ENCODE data around the gene SCCPDH. TPM values are rescaled to one million over a fixed set of nuclear protein-coding genes. Genes with fewer than 3 reads are reported as not detected.

The SCCPDH gene
- total and polyA plus RNA-seq, 2 donors (not counting 1 experiment from before 2014, with no cell fraction given) = 1.7 to 6.6 TPM

DNA sequence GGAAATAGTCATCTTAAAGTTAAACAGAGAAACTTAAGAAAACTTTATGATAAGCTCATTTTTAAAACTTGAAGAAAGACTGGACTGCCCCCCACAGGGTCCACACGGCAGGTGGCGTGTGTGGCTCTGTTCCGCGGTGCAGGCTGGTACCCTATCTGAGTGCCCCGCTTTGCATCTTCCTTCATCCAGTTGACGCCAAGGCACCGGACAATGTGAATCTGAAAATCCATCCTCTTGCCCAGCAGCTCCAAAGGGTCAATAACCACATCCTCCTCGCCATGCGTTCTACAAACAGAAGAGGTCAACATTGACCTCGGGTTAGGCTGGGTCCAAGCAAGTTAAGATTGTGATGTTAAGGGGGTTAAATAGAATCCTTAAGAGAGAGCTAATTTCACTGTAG, 54.5 kb downstream of the SCCPDH start:
- 100% methylated on average over 6 of the region's 10 CpGs for WGBS (ENCODE audit: insufficient coverage)
- Histone ChIP-seq H3K9ac (ENCODE audit: low read length) (no peak overlapping the region), H3K4me1 (ENCODE audit: control insufficient read depth in 2 of 2, insufficient read depth in 2 of 2, low read length in 2 of 2) (peaks cover 0 to 5% of the 10 kb centered on the region in 2 donors), H3K27ac (ENCODE audit: low read length in 2 of 2) (no peak overlapping the region), H3K9me3 (ENCODE audit: control extremely low read depth in 1 of 3, control insufficient read depth in 2 of 3, insufficient read depth in 1 of 3, low read length in 2 of 3) (no peaks in the 10 kb centered on the region), H3K36me3 (replicated peaks in 1 of 2; ENCODE audit: control extremely low read depth in 1 of 2, control insufficient read depth in 1 of 2, extremely low read depth in 1 of 2, insufficient read depth in 2 of 2, low read length in 1 of 2) (no peaks in the 10 kb centered on the region), H4K20me1 (ENCODE audit: control insufficient read depth, insufficient read depth, low read length, poor library complexity, severe bottlenecking) (no peaks in the 10 kb centered on the region), H3K4me3 (ENCODE audit: control extremely low read depth in 1 of 5, extremely low read depth in 1 of 5, insufficient read depth in 1 of 5, low read depth in 2 of 5, low read length in 4 of 5) (no peak overlapping the region), H3K27me3 (replicated peaks in 1 of 4; ENCODE audit: control extremely low read depth in 1 of 4, control insufficient read depth in 3 of 4, insufficient read depth in 4 of 4, low read length in 3 of 4) (peaks cover 0 to 2% (median 0%) of the 10 kb centered on the region in 4 experiments), H3K4me2 (replicated peaks; ENCODE audit: low read depth, low read length, poor library complexity, severe bottlenecking) (no peak overlapping the region), H2AFZ (ENCODE audit: insufficient read depth, low read depth, low read length, poor library complexity, severe bottlenecking) (no peak overlapping the region), H3K79me2 (ENCODE audit: control insufficient read depth, insufficient read depth, low read length) (no peaks in the 10 kb centered on the region)
- Mint-ChIP-seq H3K27me3 (peaks cover under 1% of the 10 kb centered on the region), H3K4me3 (no peak overlapping the region), H3K4me1 (peaks cover 8% of the 10 kb centered on the region), H3K27ac (no peak overlapping the region), H3K9me3 (ENCODE audit: insufficient read depth) (no peaks in the 10 kb centered on the region)
- ATAC-seq (ENCODE audit: low read depth) (no peak), DNase-seq (no peak)
- TF ChIP-seq EZH2 (IDR thresholded peaks at IDR 0.05; ENCODE audit: borderline replicate concordance, insufficient read depth, low read depth, low read length, poor library complexity, severe bottlenecking) = no peak
- TF ChIP-seq, protein P1, sequence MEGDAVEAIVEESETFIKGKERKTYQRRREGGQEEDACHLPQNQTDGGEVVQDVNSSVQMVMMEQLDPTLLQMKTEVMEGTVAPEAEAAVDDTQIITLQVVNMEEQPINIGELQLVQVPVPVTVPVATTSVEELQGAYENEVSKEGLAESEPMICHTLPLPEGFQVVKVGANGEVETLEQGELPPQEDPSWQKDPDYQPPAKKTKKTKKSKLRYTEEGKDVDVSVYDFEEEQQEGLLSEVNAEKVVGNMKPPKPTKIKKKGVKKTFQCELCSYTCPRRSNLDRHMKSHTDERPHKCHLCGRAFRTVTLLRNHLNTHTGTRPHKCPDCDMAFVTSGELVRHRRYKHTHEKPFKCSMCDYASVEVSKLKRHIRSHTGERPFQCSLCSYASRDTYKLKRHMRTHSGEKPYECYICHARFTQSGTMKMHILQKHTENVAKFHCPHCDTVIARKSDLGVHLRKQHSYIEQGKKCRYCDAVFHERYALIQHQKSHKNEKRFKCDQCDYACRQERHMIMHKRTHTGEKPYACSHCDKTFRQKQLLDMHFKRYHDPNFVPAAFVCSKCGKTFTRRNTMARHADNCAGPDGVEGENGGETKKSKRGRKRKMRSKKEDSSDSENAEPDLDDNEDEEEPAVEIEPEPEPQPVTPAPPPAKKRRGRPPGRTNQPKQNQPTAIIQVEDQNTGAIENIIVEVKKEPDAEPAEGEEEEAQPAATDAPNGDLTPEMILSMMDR (IDR thresholded peaks at IDR 0.05) = no peak
- CTCF ChIA-PET = interaction anchor here (1.8 kb wide), 1 partner anchor 13 kb away, joined by 4 read pairs; no protein-coding TSS in a partner anchor
- intact Hi-C loops (cut with micrococcal nuclease) = no loop called here
- POLR2A ChIA-PET = no interaction called here

DNA sequence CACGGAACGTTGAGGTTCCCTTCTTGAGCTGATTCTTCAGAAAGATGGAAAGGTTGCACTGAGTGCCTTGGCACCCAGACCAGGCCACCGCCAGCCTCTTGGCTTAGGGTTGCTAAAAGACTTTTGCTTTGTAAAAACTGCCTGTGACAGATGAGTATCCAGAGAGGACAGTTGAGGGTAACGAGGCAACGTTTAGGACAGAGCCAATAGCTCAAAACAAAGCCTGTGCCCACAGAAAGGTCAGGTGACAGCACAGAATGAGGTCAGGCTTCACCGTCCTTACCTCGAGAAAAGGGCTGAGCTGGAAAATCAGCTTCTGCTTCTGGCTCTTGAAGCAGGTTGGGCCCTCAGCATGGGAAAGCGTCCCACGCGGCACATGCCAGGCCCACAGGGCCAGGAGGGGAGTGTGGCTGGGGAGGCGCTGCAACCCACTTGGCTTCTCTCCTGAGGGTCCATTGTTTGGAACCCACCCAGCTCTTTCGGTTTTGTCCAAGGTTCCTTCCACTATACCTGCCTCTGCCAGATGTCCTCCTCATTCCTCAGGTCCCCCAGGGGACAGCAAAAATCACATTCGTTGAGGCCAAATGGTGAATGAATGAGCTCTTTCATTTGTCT, 55.5 kb downstream of the SCCPDH start:
- TF ChIP-seq, protein P1 (IDR thresholded peaks at IDR 0.05) = no peak
- no peak for TF ChIP-seq EZH2 (IDR thresholded peaks at IDR 0.05; ENCODE audit: borderline replicate concordance, insufficient read depth, low read depth, low read length, poor library complexity, severe bottlenecking)
- peaks cover 6% of the 10 kb centered on the region for H3K27me3 Mint-ChIP-seq
- no peak overlapping the region for H2AFZ ChIP-seq (ENCODE audit: insufficient read depth, low read depth, low read length, poor library complexity, severe bottlenecking)
- CTCF ChIA-PET = interaction anchor here (1.8 kb wide), 1 partner anchor 14 kb away, joined by 4 read pairs; no protein-coding TSS in a partner anchor
- ATAC-seq (ENCODE audit: low read depth) (no peak), DNase-seq (no peak)
- no peaks in the 10 kb centered on the region for H3K9me3 Mint-ChIP-seq (ENCODE audit: insufficient read depth)
- peaks cover 8% of the 10 kb centered on the region for H3K4me1 Mint-ChIP-seq
- no peak overlapping the region for H3K9ac ChIP-seq (ENCODE audit: low read length)
- no peak overlapping the region for H3K4me3 Mint-ChIP-seq
- H3K4me1 ChIP-seq (ENCODE audit: control insufficient read depth in 2 of 2, insufficient read depth in 2 of 2, low read length in 2 of 2) = peaks cover 4 to 10% of the 10 kb centered on the region in 2 donors
- H3K27ac Mint-ChIP-seq = no peak overlapping the region
- intact Hi-C loops (cut with micrococcal nuclease) = no loop called here
- H3K4me2 ChIP-seq (replicated peaks; ENCODE audit: low read depth, low read length, poor library complexity, severe bottlenecking) = no peak overlapping the region
- WGBS (ENCODE audit: insufficient coverage) = 96% methylated on average over 12 of the region's 13 CpGs
- no peaks in the 10 kb centered on the region for H3K36me3 ChIP-seq (replicated peaks in 1 of 2; ENCODE audit: control extremely low read depth in 1 of 2, control insufficient read depth in 1 of 2, extremely low read depth in 1 of 2, insufficient read depth in 2 of 2, low read length in 1 of 2)
- POLR2A ChIA-PET = no interaction called here
- H3K4me3 ChIP-seq (ENCODE audit: control extremely low read depth in 1 of 5, extremely low read depth in 1 of 5, insufficient read depth in 1 of 5, low read depth in 2 of 5, low read length in 4 of 5) = no peak overlapping the region
- H3K27me3 ChIP-seq (replicated peaks in 1 of 4; ENCODE audit: control extremely low read depth in 1 of 4, control insufficient read depth in 3 of 4, insufficient read depth in 4 of 4, low read length in 3 of 4) = peaks cover 0 to 6% (median 2%) of the 10 kb centered on the region in 4 experiments
- H3K27ac ChIP-seq (ENCODE audit: low read length in 2 of 2) = no peak overlapping the region
- H3K9me3 ChIP-seq (ENCODE audit: control extremely low read depth in 1 of 3, control insufficient read depth in 2 of 3, insufficient read depth in 1 of 3, low read length in 2 of 3) = no peaks in the 10 kb centered on the region
- H4K20me1 ChIP-seq (ENCODE audit: control insufficient read depth, insufficient read depth, low read length, poor library complexity, severe bottlenecking) = no peaks in the 10 kb centered on the region
- no peaks in the 10 kb centered on the region for H3K79me2 ChIP-seq (ENCODE audit: control insufficient read depth, insufficient read depth, low read length)
